ENCODE measurements around the gene MCRIP1. TPM values are rescaled to one million over a fixed set of nuclear protein-coding genes. Genes with fewer than 3 reads are reported as not detected.

The MCRIP1 gene
- total and polyA plus RNA-seq, 2 donors (not counting 1 experiment from before 2014, with no cell fraction given) = 69.7 to 84.0 TPM

GRCh38 chr17:81870131-81870980, 37.3 kb upstream of the MCRIP1 start:
- peak overlapping the region; percentile 93 for H3K9ac ChIP-seq (ENCODE audit: low read length)
- CTCF ChIA-PET = interaction anchor here (0.6 to 2.0 kb wide), 8 partner anchors 9 to 578 kb away, joined by 3 to 7 read pairs (median 4); partner anchors contain the start of genes MCRIP1 and P4HB
- peaks cover 56% of the 10 kb centered on the region for H3K79me2 ChIP-seq (ENCODE audit: control insufficient read depth, insufficient read depth, low read length)
- peak overlapping the region; percentile 90 to 91 for H3K27ac ChIP-seq (ENCODE audit: low read length in 2 of 2)
- H3K36me3 ChIP-seq (replicated peaks in 1 of 2; ENCODE audit: control extremely low read depth in 1 of 2, control insufficient read depth in 1 of 2, extremely low read depth in 1 of 2, insufficient read depth in 2 of 2, low read length in 1 of 2) = peaks cover 1 to 27% of the 10 kb centered on the region in 2 experiments
- peak overlapping the region; percentile 98 for H3K4me2 ChIP-seq (replicated peaks; ENCODE audit: low read depth, low read length, poor library complexity, severe bottlenecking)
- H3K27me3 ChIP-seq (replicated peaks in 1 of 4; ENCODE audit: control extremely low read depth in 1 of 4, control insufficient read depth in 3 of 4, insufficient read depth in 4 of 4, low read length in 3 of 4) = no peaks in the 10 kb centered on the region
- H2AFZ ChIP-seq (ENCODE audit: insufficient read depth, low read depth, low read length, poor library complexity, severe bottlenecking) = no peak overlapping the region
- intact Hi-C loops (cut with micrococcal nuclease) = loop anchor here (1.0 to 2.0 kb wide), 3 partner anchors 21 to 56 kb away; partner anchors contain the start of genes ALYREF, ANAPC11, MAFG and SIRT7
- peak overlapping the region; percentile 88 for H3K27ac Mint-ChIP-seq
- no peaks in the 10 kb centered on the region for H3K9me3 Mint-ChIP-seq (ENCODE audit: insufficient read depth)
- TF ChIP-seq EZH2 (IDR thresholded peaks at IDR 0.05; ENCODE audit: borderline replicate concordance, insufficient read depth, low read depth, low read length, poor library complexity, severe bottlenecking) (no peak), CTCF (IDR thresholded peaks at IDR 0.05) (no peak)
- 3% methylated on average over 65 of the region's 65 CpGs for WGBS (ENCODE audit: insufficient coverage)
- peaks cover 53% of the 10 kb centered on the region for H4K20me1 ChIP-seq (ENCODE audit: control insufficient read depth, insufficient read depth, low read length, poor library complexity, severe bottlenecking)
- POLR2A ChIA-PET = interaction anchor here (0.5 to 2.5 kb wide), 6 partner anchors 9 to 335 kb away, joined by 3 to 15 read pairs (median 3); partner anchors contain the start of genes MCRIP1 and P4HB
- DNase-seq = peak; percentile 70
- ATAC-seq (ENCODE audit: low read depth) = peak; percentile 25
- no peaks in the 10 kb centered on the region for H3K9me3 ChIP-seq (ENCODE audit: control extremely low read depth in 1 of 3, control insufficient read depth in 2 of 3, insufficient read depth in 1 of 3, low read length in 2 of 3)
- H3K4me1 Mint-ChIP-seq = peaks cover 33% of the 10 kb centered on the region
- H3K4me3 ChIP-seq (ENCODE audit: control extremely low read depth in 1 of 5, extremely low read depth in 1 of 5, insufficient read depth in 1 of 5, low read depth in 2 of 5, low read length in 4 of 5) = peak overlapping the region; percentile 58 to 90 (median 84)
- no peaks in the 10 kb centered on the region for H3K27me3 Mint-ChIP-seq
- H3K4me1 ChIP-seq (ENCODE audit: control insufficient read depth in 2 of 2, insufficient read depth in 2 of 2, low read length in 2 of 2) = peaks cover 22 to 39% of the 10 kb centered on the region in 2 donors
- H3K4me3 Mint-ChIP-seq = peak overlapping the region; percentile 86

Data from B cell (primary cell).